GM23248 (cell line): ENCODE measurements around the gene TMC1. TPM values are rescaled to one million over a fixed set of nuclear protein-coding genes. Genes with fewer than 3 reads are reported as not detected.

ENCODE experiments used
- DNase-seq: peaks from one replicate; pipeline ENCODE4 v3.0.0-alpha.2; 2015
- H2AFZ ChIP-seq: fragments of 200-600 bp; sonication (generic); 2 replicates; pipeline ENCODE4 v1.6.1; 2016; ENCODE audit warnings: antibody characterized with exemption
- H3F3A ChIP-seq: fragments of 200-600 bp; sonication (generic); 2 replicates; pipeline ENCODE4 v1.6.1; 2016; ENCODE audit warnings: mild to moderate bottlenecking, antibody characterized with exemption, mixed run types; ENCODE audit not compliant: insufficient read depth
- H3K27ac ChIP-seq: fragments of 200-600 bp; sonication (generic); 2 replicates; pipeline ENCODE4 v1.5.1; 2016; ENCODE audit warnings: mild to moderate bottlenecking
- H3K27me3 ChIP-seq: fragments of 200-600 bp; sonication (generic); replicated peaks from 2 replicates; pipeline ENCODE4 v1.6.1; 2016; ENCODE audit warnings: mild to moderate bottlenecking; ENCODE audit not compliant: insufficient read depth
- H3K36me3 ChIP-seq: fragments of 200-600 bp; sonication (generic); 2 replicates; pipeline ENCODE4 v1.6.1; 2016; ENCODE audit warnings: low read depth, mild to moderate bottlenecking
- H3K4me1 ChIP-seq: fragments of 200-600 bp; sonication (generic); 2 replicates; pipeline ENCODE4 v1.6.1; 2016; ENCODE audit warnings: mild to moderate bottlenecking; ENCODE audit not compliant: insufficient read depth
- H3K4me2 ChIP-seq: fragments of 200-600 bp; sonication (generic); one replicate; pipeline ENCODE4 v1.6.1; 2016; ENCODE audit warnings: mild to moderate bottlenecking; ENCODE audit not compliant: unreplicated experiment
- H3K4me3 ChIP-seq: fragments of 200-600 bp; sonication (generic); 2 replicates; pipeline ENCODE4 v1.5.1; 2016; ENCODE audit warnings: mild to moderate bottlenecking
- H3K79me2 ChIP-seq: fragments of 200-600 bp; sonication (generic); 2 replicates; pipeline ENCODE4 v1.6.1; 2016; ENCODE audit warnings: mild to moderate bottlenecking; ENCODE audit not compliant: insufficient read depth
- H3K9ac ChIP-seq: fragments of 200-600 bp; sonication (generic); 2 replicates; pipeline ENCODE4 v1.6.1; 2016; ENCODE audit warnings: mild to moderate bottlenecking
- H3K9me2 ChIP-seq: fragments of 200-600 bp; sonication (generic); 2 replicates; pipeline ENCODE4 v1.6.1; 2016; ENCODE audit warnings: mixed run types, mild to moderate bottlenecking, moderate library complexity; ENCODE audit not compliant: insufficient read depth
- H3K9me3 ChIP-seq: fragments of 200-600 bp; sonication (generic); one replicate; pipeline ENCODE4 v1.6.1; 2017; ENCODE audit warnings: low read depth
- H4K20me1 ChIP-seq: fragments of 200-600 bp; sonication (generic); 2 replicates; pipeline ENCODE4 v1.6.0; 2016; ENCODE audit not compliant: insufficient read depth
- EZH2 ChIP-seq: fragments of 200-600 bp; sonication (generic); IDR thresholded peaks from 2 replicates; pipeline ENCODE4 v1.6.1; 2018; ENCODE audit warnings: antibody characterized with exemption, mild to moderate bottlenecking; ENCODE audit not compliant: insufficient read depth, poor library complexity, severe bottlenecking
- EZH2phosphoT487 ChIP-seq: fragments of 200-600 bp; sonication (generic); IDR thresholded peaks from 2 replicates; pipeline ENCODE4 v1.6.1; 2018; ENCODE audit warnings: antibody characterized with exemption, moderate library complexity, mild to moderate bottlenecking, low read depth; ENCODE audit not compliant: insufficient read depth
- WGBS, 2 experiments: methylation state at CpG; one replicate each; pipeline ENCODE4 v1.1.6; 2015 to 2017; ENCODE audit warnings: low lambda C conversion rate in 2 of 2, low coverage in 1 of 2; ENCODE audit errors: missing lambda C conversion rate in 2 of 2; 5-methylcytosine and 5-hydroxymethylcytosine counted together
- in situ Hi-C: fragments of 300-500 bp; cut with MboI; formaldehyde crosslinking; loops from 2 replicates; pipeline ENCODE4 v1.15.0; 2020
- polyA plus RNA-seq: library from polyadenylated mRNA; unstranded; fragments of >200 nt; fragmentation: Nextera tagmentation; extraction: Ambion mirVana; gene quantifications from 2 replicates; pipeline ENCODE4 v1.2.1, GENCODE V29; 2016
- total RNA-seq: library from RNA; depleted of rRNA; stranded (reverse); fragments of >200 nt; shearing (Covaris generic); gene quantifications from 2 replicates; pipeline ENCODE4 v1.2.3, GENCODE V29; 2014

Gene TMC1
- total and polyA plus RNA-seq, 2 experiments from 2014 or later, result 0.45 TPM; not detected in 1

- WGBS, 2 experiments, result 92 to 95% methylated on average over 1 of the region's 1 CpG
- no peak overlapping the region for H2AFZ ChIP-seq
- 0 out of 2 replicates have a peak, but pooled peaks cover 6% of the 10 kb centered on the region for H3F3A ChIP-seq
- in situ Hi-C loops, result loop anchor here (5.0 to 10.0 kb wide), 2 partner anchors 227 to 319 kb away; no protein-coding TSS in a partner anchor
- no peak overlapping the region for H3K4me2 ChIP-seq
- no peaks in the 10 kb centered on the region for H3K9me2 ChIP-seq
- H3K27me3 ChIP-seq, result no peaks in the 10 kb centered on the region
- H3K9ac ChIP-seq, result no peak overlapping the region
- H3K79me2 ChIP-seq, result no peaks in the 10 kb centered on the region
- no peak for DNase-seq
- H3K27ac ChIP-seq, result no peak overlapping the region
- peaks cover 10% of the 10 kb centered on the region for H3K4me1 ChIP-seq
- TF ChIP-seq EZH2 (no peak), EZH2phosphoT487 (no peak)
- H3K36me3 ChIP-seq, result no peaks in the 10 kb centered on the region
- no peaks in the 10 kb centered on the region for H3K9me3 ChIP-seq
- no peaks in the 10 kb centered on the region for H4K20me1 ChIP-seq
- H3K4me3 ChIP-seq, result no peak overlapping the region
These were observed 333.9 kb downstream of the TMC1 start for GRCh38 chr9:72855321-72855720.

GRCh38 chr9:72855890-72856523 lies 334.6 kb downstream of the TMC1 start:
- Histone ChIP-seq H3K9ac (no peak overlapping the region), H3K27ac (no peak overlapping the region), H3K4me2 (no peak overlapping the region), H3K27me3 (no peaks in the 10 kb centered on the region), H3K4me1 (peaks cover 10% of the 10 kb centered on the region), H2AFZ (no peak overlapping the region), H3F3A (0 out of 2 replicates have a peak, but pooled peaks cover 6% of the 10 kb centered on the region), H4K20me1 (no peaks in the 10 kb centered on the region), H3K9me2 (no peaks in the 10 kb centered on the region), H3K79me2 (no peaks in the 10 kb centered on the region), H3K36me3 (no peaks in the 10 kb centered on the region), H3K4me3 (no peak overlapping the region), H3K9me3 (no peaks in the 10 kb centered on the region)
- in situ Hi-C loops, result loop anchor here (5.0 to 10.0 kb wide), 2 partner anchors 226 to 319 kb away; no protein-coding TSS in a partner anchor
- WGBS, 2 experiments, result 87 to 92% methylated on average over 5 of the region's 5 CpGs
- TF ChIP-seq EZH2, result no peak
- TF ChIP-seq EZH2phosphoT487, result no peak
- DNase-seq, result no peak

GRCh38 chr9:72856972-72857623 lies 335.7 kb downstream of the TMC1 start:
- TF ChIP-seq EZH2phosphoT487 (no peak), EZH2 (no peak)
- H3K9ac ChIP-seq, result no peak overlapping the region
- 26 to 29% methylated on average over 8 of the region's 8 CpGs for WGBS, 2 experiments
- H3K79me2 ChIP-seq, result no peaks in the 10 kb centered on the region
- H3K4me1 ChIP-seq, result peaks cover 10% of the 10 kb centered on the region
- no peak overlapping the region for H3K4me3 ChIP-seq
- H3K4me2 ChIP-seq, result peak overlapping the region; percentile 20
- H3K9me3 ChIP-seq, result no peaks in the 10 kb centered on the region
- in situ Hi-C loops, result loop anchor here (5.0 to 10.0 kb wide), 2 partner anchors 225 to 318 kb away; no protein-coding TSS in a partner anchor
- no peaks in the 10 kb centered on the region for H3K9me2 ChIP-seq
- peak overlapping the region; percentile 39; the same call in 1 of the 2 replicates for H2AFZ ChIP-seq
- H3K36me3 ChIP-seq, result no peaks in the 10 kb centered on the region
- peak; percentile 78 for DNase-seq
- H4K20me1 ChIP-seq, result no peaks in the 10 kb centered on the region
- no peak overlapping the region for H3K27ac ChIP-seq
- 0 out of 2 replicates have a peak, but pooled peaks cover 6% of the 10 kb centered on the region for H3F3A ChIP-seq
- no peaks in the 10 kb centered on the region for H3K27me3 ChIP-seq

- DNase-seq, result no peak
- H3K27ac ChIP-seq, result no peak overlapping the region
- no peaks in the 10 kb centered on the region for H3K9me2 ChIP-seq
- TF ChIP-seq EZH2phosphoT487 (no peak), EZH2 (no peak)
- in situ Hi-C loops, result loop anchor here (5.0 to 10.0 kb wide), 2 partner anchors 225 to 317 kb away; no protein-coding TSS in a partner anchor
- H3F3A ChIP-seq, result 0 out of 2 replicates have a peak, but pooled peaks cover 6% of the 10 kb centered on the region
- no peak overlapping the region for H3K9ac ChIP-seq
- 98 to 100% methylated on average over 2 of the region's 2 CpGs for WGBS, 2 experiments
- no peaks in the 10 kb centered on the region for H4K20me1 ChIP-seq
- H3K36me3 ChIP-seq, result no peaks in the 10 kb centered on the region
- no peaks in the 10 kb centered on the region for H3K9me3 ChIP-seq
- H3K4me1 ChIP-seq, result peaks cover 10% of the 10 kb centered on the region
- no peaks in the 10 kb centered on the region for H3K27me3 ChIP-seq
- H3K4me3 ChIP-seq, result no peak overlapping the region
- H2AFZ ChIP-seq, result peak overlapping the region; percentile 69
- H3K79me2 ChIP-seq, result no peaks in the 10 kb centered on the region
- no peak overlapping the region for H3K4me2 ChIP-seq
These were observed 336.2 kb downstream of the TMC1 start for GRCh38 chr9:72857624-72857996.
